K562 (cell line): ENCODE data around the gene AGAP1. TPM values are rescaled to one million over a fixed set of nuclear protein-coding genes. Genes with fewer than 3 reads are reported as not detected.

Experiments used
- ATAC-seq: fragments of 200-7000 bp; cut with Tn5 transposase; 3 replicates; pipeline ENCODE4 v1.9.1; 2020; ENCODE audit warnings: moderate library complexity
- BruUV-seq: library from RNA; stranded (reverse); fragments of 400-500 nt; replicated peaks from 2 replicates; lab custom pipeline; 2021; lab: Mats Ljungman, UMichigan
- CTCF ChIA-PET: fragments of 300-600 bp; formaldehyde crosslinking; extraction: SDS; loops from one replicate; lab custom pipeline; 2021; ENCODE audit warnings: low intra/inter-chr PET ratio; lab: Yijun Ruan, JAX
- POLR2A ChIA-PET: fragments of 300-600, 350-650 bp; sonication (Branson Sonifier 250); formaldehyde crosslinking; extraction: SDS; loops from one replicate; lab custom pipeline; 2021; ENCODE audit warnings: antibody characterized with exemption, inconsistent platforms; lab: Yijun Ruan, JAX
- DNase-seq, 4 experiments: peaks; one replicate each; pipeline versions ENCODE4 v3.0.0 to v3.0.0-alpha.2; 2011 to 2018; ENCODE audit warnings: low spot score in 3 of 4, mixed read lengths in 3 of 4; ENCODE audit errors: extremely low read depth in 1 of 4
- FAIRE-seq: peaks from 2 replicates; lab custom pipeline; 2011; peaks lifted over from hg19 to GRCh38; lab: Jason Lieb, UNC
- H2AFZ ChIP-seq: 2 replicates; pipeline ENCODE4 v1.6.0; 2011; ENCODE audit warnings: low read depth, low read length, control low read depth, inconsistent platforms
- H3K27ac ChIP-seq: fragments of 200-600 bp; 3 replicates; pipeline ENCODE4 v1.8.0; 2011; ENCODE audit warnings: low read depth, mild to moderate bottlenecking, control low read depth, inconsistent platforms, low read length, moderate library complexity, mixed read lengths; ENCODE audit errors: extremely low read depth
- H3K27me3 ChIP-seq, 2 experiments: fragments of 300-600 bp in 1 of 2; 2 replicates in 1 of 2; 3 replicates in 1 of 2; pipeline versions ENCODE4 v1.6.0 to v1.8.0; 2011; ENCODE audit warnings: inconsistent platforms in 2 of 2, low read length in 2 of 2, mild to moderate bottlenecking in 1 of 2, mixed read lengths in 1 of 2, moderate library complexity in 1 of 2; ENCODE audit not compliant: control insufficient read depth in 2 of 2, insufficient read depth in 2 of 2
- H3K36me3 ChIP-seq: fragments of 300-600 bp; 3 replicates; pipeline ENCODE4 v1.8.0; 2011; ENCODE audit warnings: mild to moderate bottlenecking, low read length, inconsistent platforms; ENCODE audit not compliant: control insufficient read depth, insufficient read depth
- H3K4me1 ChIP-seq, 2 experiments: fragments of 200-600 bp in 1 of 2; replicated peaks in 1 of 2; 2 replicates in 1 of 2; 3 replicates in 1 of 2; pipeline versions ENCODE4 v1.5.1 to v1.8.0; 2011; ENCODE audit warnings: inconsistent platforms in 2 of 2, low read length in 2 of 2, mild to moderate bottlenecking in 1 of 2, mixed read lengths in 1 of 2, moderate library complexity in 1 of 2; ENCODE audit not compliant: control insufficient read depth in 2 of 2, insufficient read depth in 2 of 2
- H3K4me2 ChIP-seq: 2 replicates; pipeline ENCODE4 v1.6.1; 2011; ENCODE audit warnings: low read length, control low read depth, inconsistent platforms, mixed read lengths; ENCODE audit not compliant: insufficient read depth
- H3K4me3 ChIP-seq: fragments of 200-600 bp; sonication (generic), shearing (Covaris generic); 2 replicates; pipeline ENCODE4 v1.5.1; 2016; ENCODE audit warnings: control low read depth, inconsistent platforms
- H3K79me2 ChIP-seq: fragments of 200-600 bp; 3 replicates; pipeline ENCODE4 v1.8.0; 2011; ENCODE audit warnings: low read length, inconsistent platforms; ENCODE audit not compliant: control insufficient read depth, insufficient read depth
- H3K9ac ChIP-seq, 2 experiments: 2 replicates each; pipeline versions ENCODE4 v1.6.0 to v1.6.1; 2011; ENCODE audit warnings: low read depth in 2 of 2, low read length in 2 of 2, control low read depth in 1 of 2, inconsistent platforms in 1 of 2, mild to moderate bottlenecking in 1 of 2, mixed read lengths in 1 of 2; ENCODE audit not compliant: insufficient read depth in 1 of 2
- H3K9me1 ChIP-seq: one replicate; pipeline ENCODE4 v1.6.0; 2011; ENCODE audit warnings: inconsistent platforms, mild to moderate bottlenecking, low read length, moderate library complexity; ENCODE audit not compliant: control insufficient read depth, insufficient read depth
- H3K9me3 ChIP-seq: replicated peaks from 2 replicates; pipeline ENCODE4 v1.5.1; 2011; ENCODE audit warnings: low read depth, low read length, inconsistent platforms; ENCODE audit not compliant: control insufficient read depth, insufficient read depth
- H4K20me1 ChIP-seq: replicated peaks from 2 replicates; pipeline ENCODE4 v1.6.1; 2011; ENCODE audit warnings: low read length, inconsistent platforms, mixed read lengths; ENCODE audit not compliant: control insufficient read depth, insufficient read depth
- CBFA2T2 ChIP-seq: fragments of 450-650 bp; conservative IDR thresholded peaks from 2 replicates; pipeline ENCODE4 v1.6.1; 2017; ENCODE audit warnings: mild to moderate bottlenecking
- CBX2 ChIP-seq: fragments of 200-600 bp; sonication (generic); IDR thresholded peaks from one replicate; pipeline ENCODE4 v1.6.1; 2012; ENCODE audit warnings: mild to moderate bottlenecking, low read length, inconsistent platforms; ENCODE audit not compliant: insufficient read depth, poor library complexity, severe bottlenecking
- GATAD2A ChIP-seq: fragments of 450-650 bp; IDR thresholded peaks from 2 replicates; pipeline ENCODE4 v1.6.1; 2017
- HMGN3 ChIP-seq: IDR thresholded peaks from 2 replicates; pipeline ENCODE4 v1.6.1; 2011; ENCODE audit warnings: borderline replicate concordance, low read depth, mild to moderate bottlenecking, mixed read lengths, low read length; ENCODE audit not compliant: insufficient read length; ENCODE audit errors: extremely low read depth
- HSF4 ChIP-seq: fragments of 250-450 bp; sonication (Bioruptor Pico); IDR thresholded peaks from 2 replicates; pipeline ENCODE4 v2.1.2; 2022; ENCODE audit warnings: mild to moderate bottlenecking, moderate library complexity, borderline replicate concordance
- MTF1 ChIP-seq: fragments of 250-450 bp; sonication (Bioruptor Pico); IDR thresholded peaks from 2 replicates; pipeline ENCODE4 v1.9.0; 2021; ENCODE audit warnings: moderate library complexity, mild to moderate bottlenecking, inconsistent platforms, borderline replicate concordance
- TAL1 ChIP-seq: fragments of 450-650 bp; IDR thresholded peaks from 2 replicates; pipeline ENCODE4 v1.6.1; 2016; ENCODE audit warnings: mild to moderate bottlenecking
- U2AF1 ChIP-seq: fragments of 200-400 bp; formaldehyde crosslinking; optimal IDR thresholded peaks from 2 replicates; pipeline ENCODE3; 2017; ENCODE audit warnings: mild to moderate bottlenecking, low read depth, low read length, moderate library complexity
- ZBTB1 ChIP-seq: sonication (generic); formaldehyde crosslinking; IDR thresholded peaks from 2 replicates; pipeline ENCODE4 v1.8.1; 2023; ENCODE audit warnings: missing genetic modification reagents, low read depth, mild to moderate bottlenecking, borderline replicate concordance
- ZNF77 ChIP-seq: fragments of 250-450 bp; sonication (Bioruptor Pico); IDR thresholded peaks from 2 replicates; pipeline ENCODE4 v1.5.0; 2020
- WGBS: fragments of 100-300 bp; shearing (Covaris generic); methylation state at CpG from one replicate; pipeline ENCODE4 v1.1.6; 2016; ENCODE audit warnings: low coverage, mixed read lengths; ENCODE audit not compliant: insufficient coverage; ENCODE audit errors: missing lambda C conversion rate; 5-methylcytosine and 5-hydroxymethylcytosine counted together
- in situ Hi-C: fragments of 300-500 bp; cut with MboI; formaldehyde crosslinking; loops from 4 replicates; pipeline ENCODE4 v1.15.0; 2018; ENCODE audit warnings: inconsistent platforms, mixed read lengths
- intact Hi-C: fragments of 100-400 bp; cut with micrococcal nuclease; formaldehyde crosslinking; loops from 2 replicates; pipeline ENCODE4 v1.14.2; 2022
- polyA plus RNA-seq, 8 experiments: library from polyadenylated mRNA; depleted of rRNA in 4 of 8; stranded (reverse) in 5 of 8; unstranded in 3 of 8; fragments of >200 nt; fragmentation: Nextera tagmentation in 2 of 8; fragmentation: Illumina TruSeq in 1 of 8; extraction: Ambion mirVana in 2 of 8; extraction: Trizol in 1 of 8; gene quantifications; 2 replicates each; pipeline versions ENCODE4 v1.2.1 to v1.2.3, GENCODE V29; 2011 to 2014; ENCODE audit warnings: inconsistent platforms in 1 of 8, missing spikeins in 1 of 8
- total RNA-seq, 7 experiments: library from RNA; depleted of rRNA in 6 of 7; stranded (reverse); fragments of >200 nt in 6 of 7; fragmentation: Illumina TruSeq in 2 of 7; extraction: Trizol in 2 of 7; gene quantifications; 2 replicates each; pipeline versions ENCODE4 v1.2.1 to v1.2.3, GENCODE V29; 2011 to 2021; ENCODE audit warnings: low replicate concordance in 1 of 7
- TF ChIP-seq, protein P1 (sequence below): fragments of 450-650 bp; IDR thresholded peaks from 2 replicates; pipeline ENCODE4 v1.6.1; 2017; ENCODE audit warnings: antibody characterized with exemption
- TF ChIP-seq, protein P2 (sequence below): sonication (generic); formaldehyde crosslinking; IDR thresholded peaks from 2 replicates; pipeline ENCODE4 v1.8.0; 2023; ENCODE audit warnings: mild to moderate bottlenecking, missing genetic modification reagents
- TF ChIP-seq, protein P3 (sequence below): fragments of 250-450 bp; sonication (Bioruptor Pico); IDR thresholded peaks from 2 replicates; pipeline ENCODE4 v1.4.0; 2020; ENCODE audit warnings: mild to moderate bottlenecking, moderate library complexity, borderline replicate concordance
- TF ChIP-seq, protein P4 (sequence below): sonication (generic); formaldehyde crosslinking; IDR thresholded peaks from 2 replicates; pipeline ENCODE4 v1.8.0; 2022; ENCODE audit warnings: missing genetic modification reagents, mild to moderate bottlenecking, borderline replicate concordance
- TF ChIP-seq, protein P5 (sequence below): fragments of 450-650 bp; formaldehyde crosslinking; IDR thresholded peaks from 2 replicates; pipeline ENCODE4 v1.4.0; 2020; ENCODE audit warnings: mild to moderate bottlenecking, moderate library complexity

Gene AGAP1
- total and polyA plus RNA-seq, 9 of the 15 experiments (the other 6 are each of a cell fraction or from before 2014, with no cell fraction given), result 1.3 to 24.0 (median 10.6) TPM

DNA sequence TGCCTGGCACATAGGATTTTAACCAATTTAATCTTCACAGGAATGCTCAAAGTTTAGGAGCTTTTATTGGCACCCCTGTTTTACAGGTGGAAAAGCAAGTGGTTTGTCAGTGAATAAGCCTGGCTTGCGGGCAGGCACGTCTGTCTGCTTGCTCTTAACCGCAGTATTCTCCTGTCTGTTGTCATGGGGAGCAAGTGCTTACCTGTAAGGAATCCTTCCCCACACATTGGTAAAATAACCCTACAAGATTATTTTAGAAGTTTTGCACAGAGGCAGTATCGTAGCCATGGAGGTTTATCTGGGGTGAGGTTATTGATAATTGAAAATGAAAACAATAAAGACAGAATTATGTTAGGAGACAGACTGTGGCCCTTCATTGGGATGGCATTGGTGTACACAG, 174.9 kb downstream of the AGAP1 start:
- Histone ChIP-seq H3K9ac (no peak overlapping the region), H3K79me2 (peaks cover 49% of the 10 kb centered on the region), H2AFZ (no peak overlapping the region), H3K4me1 (peaks cover 0 to 5% of the 10 kb centered on the region in 2 experiments; a peak in 2 of 5 replicates), H4K20me1 (peaks cover 3% of the 10 kb centered on the region; the same call in 1 of the 2 replicates), H3K27me3 (no peaks in the 10 kb centered on the region), H3K9me1 (no peaks in the 10 kb centered on the region), H3K9me3 (no peaks in the 10 kb centered on the region), H3K27ac (no peak overlapping the region), H3K36me3 (no peaks in the 10 kb centered on the region), H3K4me3 (no peak overlapping the region), H3K4me2 (no peak overlapping the region)
- intact Hi-C loops, result no loop called here
- in situ Hi-C loops, result no loop called here
- DNase-seq, result no peak
- 98% methylated on average over 4 of the region's 4 CpGs for WGBS
- no TSS peak for BruUV-seq
- no peak for FAIRE-seq
- POLR2A ChIA-PET, result no interaction called here
- CTCF ChIA-PET, result no interaction called here
- ATAC-seq, result no peak
- TF ChIP-seq U2AF1, result no peak
- TF ChIP-seq MTF1, result no peak
- TF ChIP-seq, protein P1, sequence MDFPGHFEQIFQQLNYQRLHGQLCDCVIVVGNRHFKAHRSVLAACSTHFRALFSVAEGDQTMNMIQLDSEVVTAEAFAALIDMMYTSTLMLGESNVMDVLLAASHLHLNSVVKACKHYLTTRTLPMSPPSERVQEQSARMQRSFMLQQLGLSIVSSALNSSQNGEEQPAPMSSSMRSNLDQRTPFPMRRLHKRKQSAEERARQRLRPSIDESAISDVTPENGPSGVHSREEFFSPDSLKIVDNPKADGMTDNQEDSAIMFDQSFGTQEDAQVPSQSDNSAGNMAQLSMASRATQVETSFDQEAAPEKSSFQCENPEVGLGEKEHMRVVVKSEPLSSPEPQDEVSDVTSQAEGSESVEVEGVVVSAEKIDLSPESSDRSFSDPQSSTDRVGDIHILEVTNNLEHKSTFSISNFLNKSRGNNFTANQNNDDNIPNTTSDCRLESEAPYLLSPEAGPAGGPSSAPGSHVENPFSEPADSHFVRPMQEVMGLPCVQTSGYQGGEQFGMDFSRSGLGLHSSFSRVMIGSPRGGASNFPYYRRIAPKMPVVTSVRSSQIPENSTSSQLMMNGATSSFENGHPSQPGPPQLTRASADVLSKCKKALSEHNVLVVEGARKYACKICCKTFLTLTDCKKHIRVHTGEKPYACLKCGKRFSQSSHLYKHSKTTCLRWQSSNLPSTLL, result no peak
- no peak for TF ChIP-seq ZNF77 (CRISPR knock-in tag)
- no peak for TF ChIP-seq ZBTB1 (CRISPR knock-in tag)
- TF ChIP-seq, protein P2, sequence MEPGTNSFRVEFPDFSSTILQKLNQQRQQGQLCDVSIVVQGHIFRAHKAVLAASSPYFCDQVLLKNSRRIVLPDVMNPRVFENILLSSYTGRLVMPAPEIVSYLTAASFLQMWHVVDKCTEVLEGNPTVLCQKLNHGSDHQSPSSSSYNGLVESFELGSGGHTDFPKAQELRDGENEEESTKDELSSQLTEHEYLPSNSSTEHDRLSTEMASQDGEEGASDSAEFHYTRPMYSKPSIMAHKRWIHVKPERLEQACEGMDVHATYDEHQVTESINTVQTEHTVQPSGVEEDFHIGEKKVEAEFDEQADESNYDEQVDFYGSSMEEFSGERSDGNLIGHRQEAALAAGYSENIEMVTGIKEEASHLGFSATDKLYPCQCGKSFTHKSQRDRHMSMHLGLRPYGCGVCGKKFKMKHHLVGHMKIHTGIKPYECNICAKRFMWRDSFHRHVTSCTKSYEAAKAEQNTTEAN, result no peak
- no peak for TF ChIP-seq CBX2
- no peak for TF ChIP-seq TAL1
- TF ChIP-seq GATAD2A, result no peak
- TF ChIP-seq CBFA2T2, result no peak
- TF ChIP-seq, protein P3, sequence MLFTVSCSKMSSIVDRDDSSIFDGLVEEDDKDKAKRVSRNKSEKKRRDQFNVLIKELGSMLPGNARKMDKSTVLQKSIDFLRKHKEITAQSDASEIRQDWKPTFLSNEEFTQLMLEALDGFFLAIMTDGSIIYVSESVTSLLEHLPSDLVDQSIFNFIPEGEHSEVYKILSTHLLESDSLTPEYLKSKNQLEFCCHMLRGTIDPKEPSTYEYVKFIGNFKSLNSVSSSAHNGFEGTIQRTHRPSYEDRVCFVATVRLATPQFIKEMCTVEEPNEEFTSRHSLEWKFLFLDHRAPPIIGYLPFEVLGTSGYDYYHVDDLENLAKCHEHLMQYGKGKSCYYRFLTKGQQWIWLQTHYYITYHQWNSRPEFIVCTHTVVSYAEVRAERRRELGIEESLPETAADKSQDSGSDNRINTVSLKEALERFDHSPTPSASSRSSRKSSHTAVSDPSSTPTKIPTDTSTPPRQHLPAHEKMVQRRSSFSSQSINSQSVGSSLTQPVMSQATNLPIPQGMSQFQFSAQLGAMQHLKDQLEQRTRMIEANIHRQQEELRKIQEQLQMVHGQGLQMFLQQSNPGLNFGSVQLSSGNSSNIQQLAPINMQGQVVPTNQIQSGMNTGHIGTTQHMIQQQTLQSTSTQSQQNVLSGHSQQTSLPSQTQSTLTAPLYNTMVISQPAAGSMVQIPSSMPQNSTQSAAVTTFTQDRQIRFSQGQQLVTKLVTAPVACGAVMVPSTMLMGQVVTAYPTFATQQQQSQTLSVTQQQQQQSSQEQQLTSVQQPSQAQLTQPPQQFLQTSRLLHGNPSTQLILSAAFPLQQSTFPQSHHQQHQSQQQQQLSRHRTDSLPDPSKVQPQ (CRISPR knock-in tag), result no peak
- no peak for TF ChIP-seq HMGN3
- TF ChIP-seq, protein P4, sequence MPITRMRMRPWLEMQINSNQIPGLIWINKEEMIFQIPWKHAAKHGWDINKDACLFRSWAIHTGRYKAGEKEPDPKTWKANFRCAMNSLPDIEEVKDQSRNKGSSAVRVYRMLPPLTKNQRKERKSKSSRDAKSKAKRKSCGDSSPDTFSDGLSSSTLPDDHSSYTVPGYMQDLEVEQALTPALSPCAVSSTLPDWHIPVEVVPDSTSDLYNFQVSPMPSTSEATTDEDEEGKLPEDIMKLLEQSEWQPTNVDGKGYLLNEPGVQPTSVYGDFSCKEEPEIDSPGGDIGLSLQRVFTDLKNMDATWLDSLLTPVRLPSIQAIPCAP (CRISPR knock-in tag), result no peak
- no peak for TF ChIP-seq HSF4
- TF ChIP-seq, protein P5, sequence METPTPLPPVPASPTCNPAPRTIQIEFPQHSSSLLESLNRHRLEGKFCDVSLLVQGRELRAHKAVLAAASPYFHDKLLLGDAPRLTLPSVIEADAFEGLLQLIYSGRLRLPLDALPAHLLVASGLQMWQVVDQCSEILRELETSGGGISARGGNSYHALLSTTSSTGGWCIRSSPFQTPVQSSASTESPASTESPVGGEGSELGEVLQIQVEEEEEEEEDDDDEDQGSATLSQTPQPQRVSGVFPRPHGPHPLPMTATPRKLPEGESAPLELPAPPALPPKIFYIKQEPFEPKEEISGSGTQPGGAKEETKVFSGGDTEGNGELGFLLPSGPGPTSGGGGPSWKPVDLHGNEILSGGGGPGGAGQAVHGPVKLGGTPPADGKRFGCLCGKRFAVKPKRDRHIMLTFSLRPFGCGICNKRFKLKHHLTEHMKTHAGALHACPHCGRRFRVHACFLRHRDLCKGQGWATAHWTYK (CRISPR knock-in tag), result no peak
